NCI-H2171 (cell line): Measurements from ENCODE around the gene PCBP3.
"Not testable (repeated sequence)": the region's sequence is repeated elsewhere in the genome, so short reads cannot be mapped to it uniquely, and the experiment has no call there.

Source experiments
- DNase-seq: peaks from one replicate; lab custom pipeline; 2025; lab: John Stamatoyannopoulos, UW

The PCBP3 gene

GRCh38 chr21:45828580-45829570 lies 185.3 kb downstream of the PCBP3 start:
- no peak for DNase-seq

DNA sequence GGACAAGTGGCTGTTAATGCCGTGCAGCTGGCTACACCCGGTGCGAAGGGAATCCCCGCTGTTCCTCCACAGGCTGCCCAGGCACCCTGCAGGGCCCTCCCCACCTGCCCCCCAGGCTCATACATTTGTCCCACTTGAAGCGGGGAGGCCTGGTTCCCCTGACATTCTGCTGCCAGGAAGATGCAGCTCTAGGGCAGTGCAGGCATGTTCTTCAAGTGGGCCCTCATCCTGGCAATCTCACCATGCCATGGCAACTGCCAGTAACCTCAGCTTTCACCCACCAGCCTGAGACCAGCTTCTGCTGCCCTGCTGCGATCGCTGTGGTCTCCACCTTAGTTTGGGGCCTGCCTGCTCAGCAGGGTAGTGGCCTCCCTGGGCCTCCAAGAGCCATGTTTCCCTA lies 186.1 kb downstream of the PCBP3 start:
- no peak for DNase-seq

DNA sequence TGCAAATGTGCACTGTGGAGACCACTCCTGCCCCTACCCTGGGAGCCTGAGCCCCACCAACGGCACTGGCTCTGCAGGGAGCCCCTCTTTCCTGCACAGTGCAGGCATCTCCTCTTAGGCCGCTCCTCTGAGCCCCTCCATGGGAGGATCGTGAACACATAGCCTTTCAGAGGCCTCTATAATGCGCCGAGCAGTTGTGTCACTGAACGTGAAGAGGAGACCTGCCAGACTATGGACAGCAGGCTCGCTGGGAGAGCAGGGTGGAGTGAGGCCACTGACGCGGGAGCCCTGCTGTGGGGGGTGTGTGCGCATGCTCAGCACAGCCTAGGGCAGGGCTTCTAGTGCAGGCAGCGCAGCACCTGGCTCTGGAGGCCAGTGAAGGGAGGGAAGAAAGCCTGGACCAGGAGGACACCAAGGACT lies 186.7 kb downstream of the PCBP3 start:
- no peak for DNase-seq

DNA sequence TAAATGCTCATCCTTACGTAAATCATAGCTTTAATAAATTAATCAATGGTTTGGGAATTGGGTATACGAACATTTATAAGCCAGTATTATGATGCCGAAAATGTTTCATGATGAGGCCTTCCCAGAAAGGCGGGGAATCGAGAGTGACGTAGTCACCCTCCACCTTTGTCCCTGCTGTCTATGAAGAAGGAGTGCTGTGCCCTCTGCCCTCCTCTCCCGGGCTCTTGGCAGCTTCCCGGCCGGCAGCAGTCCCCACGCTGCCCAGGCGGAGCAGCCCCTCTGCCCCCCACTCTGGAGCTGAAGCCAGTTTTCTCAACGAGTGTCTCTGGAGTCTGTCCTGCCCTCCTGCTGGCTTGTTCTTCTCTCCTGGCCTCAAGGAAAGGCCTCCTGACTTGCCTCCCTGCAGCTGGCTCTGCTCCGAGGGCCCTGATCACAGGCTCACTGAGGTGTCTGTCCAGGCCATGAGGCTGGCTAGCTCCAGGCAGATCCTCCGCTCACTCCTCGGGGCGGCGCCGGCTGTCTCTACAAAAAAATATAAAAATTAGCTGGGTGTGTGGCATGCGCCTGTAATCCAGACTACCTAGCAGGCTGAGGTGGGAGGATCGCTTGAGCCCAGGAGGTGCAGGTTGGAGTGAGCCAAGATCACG lies 187.3 kb downstream of the PCBP3 start:
- DNase-seq: no peak

GRCh38 chr21:45831991-45832740 lies 188.6 kb downstream of the PCBP3 start:
- no peak for DNase-seq

- DNase-seq: not testable (repeated sequence)
These were observed 189.3 kb downstream of the PCBP3 start for GRCh38 chr21:45832741-45833235.

- DNase-seq: no peak
These were observed 189.9 kb downstream of the PCBP3 start for GRCh38 chr21:45833414-45833813.

DNA sequence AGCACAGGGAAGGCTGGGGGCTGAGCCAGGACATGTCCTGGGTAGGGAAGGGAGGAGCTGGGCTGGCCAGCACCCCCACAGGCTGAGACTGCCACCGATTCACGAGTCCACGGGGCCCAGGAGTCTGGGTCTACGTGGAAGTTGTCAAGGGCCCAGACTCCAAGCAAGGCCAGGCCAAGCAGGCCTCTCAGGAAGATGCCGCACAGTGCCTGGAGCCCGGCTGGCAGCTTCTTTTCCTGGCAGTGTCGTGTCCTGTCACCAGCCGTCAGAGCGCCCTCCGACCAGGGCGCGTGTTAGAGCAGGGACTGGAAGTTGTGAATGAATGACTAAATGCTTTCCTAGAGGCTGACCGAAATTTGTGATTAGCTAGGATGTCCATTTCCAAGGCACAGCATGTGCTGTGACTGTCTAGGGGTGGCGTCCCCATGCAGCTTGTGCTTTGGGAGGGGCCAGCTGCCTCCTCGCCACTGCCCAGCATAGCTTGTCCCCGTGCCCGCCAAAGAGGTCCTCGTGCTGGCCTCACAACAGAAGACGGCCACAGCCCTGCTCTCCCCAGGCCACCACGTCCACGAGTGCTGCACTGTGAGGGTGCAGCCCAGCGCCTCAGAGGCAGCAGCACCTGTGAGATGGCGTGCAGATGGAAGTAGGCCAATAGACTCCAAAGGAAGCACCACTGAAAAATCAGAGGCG lies 190.6 kb downstream of the PCBP3 start:
- no peak for DNase-seq

GRCh38 chr21:45834821-45835293 lies 191.3 kb downstream of the PCBP3 start:
- no peak for DNase-seq

- no peak for DNase-seq
These were observed 192.1 kb downstream of the PCBP3 start for GRCh38 chr21:45835301-45836267.

- no peak for DNase-seq
These were observed 192.7 kb downstream of the PCBP3 start for GRCh38 chr21:45836268-45836655.

- DNase-seq: no peak
These were observed 193.5 kb downstream of the PCBP3 start for GRCh38 chr21:45836694-45837670.

DNA sequence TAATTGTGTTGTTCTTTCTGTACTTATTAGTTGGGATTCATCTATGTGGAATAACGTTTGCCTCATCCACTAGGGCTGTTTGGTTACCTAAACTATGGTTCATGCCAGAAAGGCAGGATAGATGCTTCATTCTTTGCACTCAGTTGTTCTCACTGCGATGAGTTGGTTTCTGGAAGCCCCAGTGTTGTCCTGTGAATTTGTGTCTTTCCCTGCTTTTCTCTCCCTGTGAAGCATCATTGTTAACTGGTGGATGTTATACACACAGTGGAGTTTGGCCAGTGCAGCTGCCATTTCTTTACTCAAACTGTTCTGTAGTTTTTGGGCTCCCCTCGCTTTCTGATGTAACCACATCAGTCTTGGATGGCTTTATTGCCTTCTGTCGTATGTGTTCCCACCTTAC lies 194.4 kb downstream of the PCBP3 start:
- DNase-seq: no peak

DNA sequence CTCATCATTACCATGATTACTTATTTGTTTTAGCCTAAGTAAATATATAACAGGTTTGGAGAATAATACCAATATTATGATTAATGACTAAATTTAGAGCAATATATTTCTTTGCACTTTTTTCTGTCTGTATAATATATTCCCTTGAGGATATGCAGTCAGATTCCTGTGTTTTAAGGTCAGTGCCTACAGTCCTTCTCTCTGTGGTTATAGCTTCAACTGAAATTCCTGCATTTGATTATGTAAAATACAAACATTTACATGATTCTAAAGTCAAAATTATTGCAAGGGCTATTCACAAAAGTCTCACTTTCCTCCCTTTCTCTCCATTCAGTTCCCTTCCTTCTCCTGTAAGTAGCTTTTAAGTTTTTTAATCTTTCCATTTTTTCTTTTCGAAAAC lies 195.1 kb downstream of the PCBP3 start:
- DNase-seq: no peak

GRCh38 chr21:45839274-45839673 lies 195.7 kb downstream of the PCBP3 start:
- no peak for DNase-seq

GRCh38 chr21:45841033-45841432 lies 197.5 kb downstream of the PCBP3 start:
- no peak for DNase-seq

DNA sequence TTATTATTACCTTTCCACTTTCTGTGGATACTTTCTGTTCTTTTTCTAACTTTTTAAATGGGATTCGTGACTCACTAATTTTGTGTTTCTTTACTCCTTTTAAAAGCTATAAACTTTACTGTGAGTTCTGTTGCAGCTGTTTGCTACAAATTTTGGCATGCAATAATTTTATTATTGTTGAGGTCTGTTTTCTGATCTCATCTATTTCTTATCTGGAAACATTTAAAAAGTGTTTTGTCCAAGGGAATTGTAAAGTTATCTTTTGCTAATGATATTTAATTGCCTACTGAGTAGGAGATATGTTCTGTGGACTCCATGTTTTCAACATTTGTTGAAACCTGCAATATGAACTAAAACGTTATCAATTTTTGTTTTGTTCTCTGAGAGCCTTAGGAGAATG lies 199.9 kb downstream of the PCBP3 start:
- DNase-seq: no peak

DNA sequence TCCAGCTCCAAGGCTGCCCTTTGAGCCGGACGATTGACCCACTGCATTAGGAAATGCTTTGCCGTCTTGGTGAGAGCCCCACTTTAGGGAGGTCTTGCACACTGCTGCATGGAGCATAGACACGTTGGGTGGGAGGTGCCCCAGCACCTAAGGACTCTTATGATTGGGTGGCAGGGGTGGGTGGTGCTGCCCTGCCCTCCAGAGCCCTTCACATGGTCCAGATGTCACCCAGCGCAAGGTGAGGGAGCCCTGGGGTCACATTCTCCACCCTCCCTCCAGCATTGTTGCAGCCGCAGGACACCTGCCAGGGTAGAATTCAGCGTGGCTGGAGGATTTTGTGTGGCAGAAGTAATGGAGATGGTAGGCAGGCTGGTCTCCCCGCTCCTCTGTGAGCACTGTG lies 200.7 kb downstream of the PCBP3 start:
- no peak for DNase-seq
